ENCODE results near the gene C3orf22.

Gene C3orf22

GRCh38 chr3:126515066-126515706 lies 43.5 kb downstream of the C3orf22 start:
- DNase-seq (ENCODE audit: low read depth in 2 of 2, low spot score in 1 of 2): no peak

DNA sequence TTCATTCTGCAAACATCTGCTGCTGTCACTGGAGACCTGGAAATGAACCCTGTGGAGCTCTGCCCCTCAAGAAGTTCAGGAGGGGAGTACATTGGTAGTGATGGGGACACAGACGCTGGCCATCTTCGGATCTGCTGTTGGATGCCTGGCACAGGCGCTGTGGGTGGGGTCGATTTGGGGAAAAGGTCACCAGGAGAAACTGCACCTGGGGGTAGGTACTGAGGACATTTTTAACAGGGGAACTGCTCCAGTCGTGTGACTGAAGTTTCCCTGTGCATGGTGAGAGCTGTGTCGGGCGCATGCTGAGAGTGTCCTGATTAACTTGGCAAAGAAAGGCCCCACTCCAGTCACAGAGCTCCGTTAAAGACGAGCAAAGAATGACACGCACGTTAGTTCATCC lies 44.6 kb downstream of the C3orf22 start:
- DNase-seq (ENCODE audit: low read depth in 2 of 2, low spot score in 1 of 2): no peak

GRCh38 chr3:126512916-126513650 lies 45.6 kb downstream of the C3orf22 start:
- DNase-seq (ENCODE audit: low read depth in 2 of 2, low spot score in 1 of 2): no peak

GRCh38 chr3:126512026-126512425 lies 46.7 kb downstream of the C3orf22 start:
- DNase-seq (ENCODE audit: low read depth in 2 of 2, low spot score in 1 of 2): no peak

DNA sequence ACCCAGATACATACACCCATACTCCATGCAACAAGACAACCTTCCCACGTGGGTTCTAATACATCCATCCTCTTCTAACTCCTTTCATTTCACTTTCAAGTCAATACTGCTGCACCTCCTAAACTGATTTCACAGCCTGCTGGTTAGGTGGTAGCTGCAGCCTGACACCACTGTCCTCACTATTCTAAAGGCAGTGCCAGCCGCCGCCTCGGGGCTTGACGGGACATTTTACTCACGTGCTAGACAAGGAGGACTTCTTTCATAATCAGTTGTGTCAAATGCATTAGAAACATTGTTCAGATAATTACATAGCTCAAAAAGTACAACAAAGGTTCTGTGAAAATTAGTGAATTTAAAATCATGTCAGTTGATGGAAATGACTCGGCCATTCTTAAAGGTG lies 47.4 kb downstream of the C3orf22 start:
- no peak for DNase-seq (ENCODE audit: low read depth in 2 of 2, low spot score in 1 of 2)

GRCh38 chr3:126510308-126510910 lies 48.3 kb downstream of the C3orf22 start:
- no peak for DNase-seq (ENCODE audit: low read depth in 2 of 2, low spot score in 1 of 2)

DNA sequence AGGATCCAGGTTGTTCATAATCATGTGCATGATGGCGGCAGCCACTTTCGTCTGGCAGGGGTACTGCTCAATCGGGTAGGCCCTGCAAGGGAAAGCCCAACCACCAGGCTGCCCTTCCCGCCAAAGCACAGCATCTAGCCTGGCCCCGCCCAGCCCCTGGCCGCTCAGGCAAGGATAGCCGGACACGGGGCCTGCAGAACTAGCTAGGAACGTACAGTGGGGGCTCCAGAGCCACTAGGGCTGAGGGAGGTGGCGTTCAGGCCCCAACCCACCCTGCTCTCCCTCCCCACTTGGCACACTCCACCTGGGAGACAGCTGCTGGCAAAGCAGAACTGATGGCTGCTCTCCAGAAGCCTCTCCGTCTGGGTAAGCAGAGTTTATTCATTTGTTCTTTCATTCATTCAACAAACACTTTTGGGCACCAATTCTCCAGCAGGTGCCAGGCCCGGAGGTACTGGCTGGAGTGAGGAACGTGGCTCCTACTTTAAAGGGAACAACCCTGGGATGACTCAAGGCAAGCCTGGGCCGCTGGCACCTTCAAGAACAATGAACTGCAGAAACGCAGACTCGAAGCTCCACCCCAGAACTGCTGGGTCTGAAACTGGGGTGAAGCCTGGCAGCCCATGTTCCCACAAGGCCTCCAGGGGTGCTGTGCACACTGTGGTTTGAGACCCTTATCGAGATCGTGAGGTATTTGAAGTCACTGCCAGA lies 49.0 kb downstream of the C3orf22 start:
- no peak for DNase-seq (ENCODE audit: low read depth in 2 of 2, low spot score in 1 of 2)

GRCh38 chr3:126508564-126508964 lies 50.2 kb downstream of the C3orf22 start:
- DNase-seq (ENCODE audit: low read depth in 2 of 2, low spot score in 1 of 2): no peak

DNA sequence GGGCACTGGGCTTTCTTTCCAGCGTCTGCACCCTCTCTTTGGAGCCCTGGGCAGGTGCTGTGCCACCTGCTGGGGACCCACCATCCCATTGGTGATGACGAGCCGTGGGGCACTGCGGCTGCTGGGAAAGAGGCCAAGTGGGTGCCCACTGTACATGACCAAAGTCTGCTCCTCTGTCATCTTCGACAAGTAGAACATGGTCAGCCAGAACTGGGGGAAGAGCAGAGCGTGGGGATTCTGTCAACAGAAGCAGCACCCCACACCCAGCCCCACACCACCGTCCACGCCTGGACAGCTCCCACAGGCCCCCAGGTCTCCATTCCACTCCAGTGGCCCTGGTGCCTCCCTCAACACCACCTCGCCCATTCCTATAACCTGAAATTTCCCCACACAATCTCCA lies 50.8 kb downstream of the C3orf22 start:
- no peak for DNase-seq (ENCODE audit: low read depth in 2 of 2, low spot score in 1 of 2)

DNA sequence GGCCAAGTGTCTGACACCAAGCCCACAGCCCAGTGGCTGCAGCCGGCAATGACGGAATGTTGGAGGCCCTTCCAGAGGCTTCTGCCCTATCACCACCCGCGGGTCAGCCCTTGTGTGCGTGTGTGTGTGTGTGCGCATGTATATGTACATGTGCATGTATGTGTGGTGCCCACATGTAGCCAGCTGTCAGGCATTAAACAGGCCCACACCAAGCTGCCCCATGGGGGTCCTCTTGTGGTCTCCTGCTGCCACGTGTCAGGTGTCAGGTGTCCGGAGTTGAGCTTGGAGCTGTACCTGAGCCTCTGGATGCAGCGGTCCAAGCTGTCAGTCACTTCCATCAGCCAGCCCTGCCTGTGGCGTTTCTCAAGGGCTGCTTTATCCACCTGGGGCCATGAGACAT lies 55.0 kb downstream of the C3orf22 start:
- DNase-seq (ENCODE audit: low read depth in 2 of 2, low spot score in 1 of 2): no peak

DNA sequence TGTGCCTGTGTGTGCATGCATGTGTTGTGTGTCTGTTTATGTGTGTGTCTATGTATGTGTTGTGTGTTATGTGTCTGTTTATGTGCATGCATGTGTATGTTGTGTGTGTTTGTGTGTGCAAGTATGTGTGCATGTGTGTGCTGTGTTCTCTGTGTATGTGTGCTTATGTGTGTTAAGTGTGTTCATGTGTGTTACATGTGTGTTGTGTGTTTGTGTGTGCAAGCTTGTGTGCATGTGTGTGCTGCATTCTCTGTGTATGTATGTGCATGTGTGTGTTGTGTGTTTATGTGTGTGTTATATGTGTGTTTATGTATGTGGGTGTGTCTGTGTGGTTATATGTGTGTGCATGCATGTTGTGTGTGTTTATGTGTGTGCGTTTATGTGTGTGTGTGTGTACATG lies 56.1 kb downstream of the C3orf22 start:
- no peak for DNase-seq (ENCODE audit: low read depth in 2 of 2, low spot score in 1 of 2)

GRCh38 chr3:126501736-126502135 lies 57.0 kb downstream of the C3orf22 start:
- no peak for DNase-seq (ENCODE audit: low read depth in 2 of 2, low spot score in 1 of 2)

- no peak for DNase-seq (ENCODE audit: low read depth in 2 of 2, low spot score in 1 of 2)
These were observed 57.7 kb downstream of the C3orf22 start for GRCh38 chr3:126501054-126501453.

- no peak for DNase-seq (ENCODE audit: low read depth in 2 of 2, low spot score in 1 of 2)
These were observed 58.7 kb downstream of the C3orf22 start for GRCh38 chr3:126500016-126500415.

Measured in stimulated activated CD8-positive, alpha-beta memory T cell treated with anti-CD3 and anti-CD28 coated beads, Interleukin-4, amount 100 ng/mL, for 1 hour (primary cell).